Thymus (tissue), 11 donors: Measurements from ENCODE around the gene SRPK3. TPM values are rescaled to one million over a fixed set of nuclear protein-coding genes. Genes with fewer than 3 reads are reported as not detected.
"Not testable (repeated sequence)": the region's sequence is repeated elsewhere in the genome, so short reads cannot be mapped to it uniquely, and the experiment has no call there.

Experiments
- DNase-seq, 9 donors: peaks; one replicate each; pipeline ENCODE4 v3.0.0-alpha.2; 2013; ENCODE audit warnings: low spot score in 9 of 9, low read depth in 6 of 9, missing footprints in 1 of 9
- H3K27ac ChIP-seq, 2 donors: one replicate each; pipeline ENCODE4 v1.5.1; 2013; ENCODE audit warnings: control low read depth in 1 of 2, low read depth in 1 of 2, low read length in 1 of 2, mild to moderate bottlenecking in 1 of 2, moderate library complexity in 1 of 2
- H3K27me3 ChIP-seq, 2 donors: one replicate each; pipeline ENCODE4 v1.5.1; 2013; ENCODE audit warnings: low read length in 1 of 2; ENCODE audit not compliant: control insufficient read depth in 2 of 2, insufficient read depth in 1 of 2
- H3K36me3 ChIP-seq, 2 donors: one replicate each; pipeline ENCODE4 v1.5.1; 2013; ENCODE audit warnings: low read length in 1 of 2, mild to moderate bottlenecking in 1 of 2, moderate library complexity in 1 of 2; ENCODE audit not compliant: control insufficient read depth in 2 of 2, insufficient read depth in 2 of 2
- H3K4me1 ChIP-seq, 2 donors: one replicate each; pipeline ENCODE4 v1.5.1; 2013; ENCODE audit warnings: low read length in 2 of 2; ENCODE audit not compliant: control insufficient read depth in 2 of 2, insufficient read depth in 2 of 2
- H3K4me3 ChIP-seq, 2 donors: one replicate each; pipeline ENCODE4 v1.5.1; 2013; ENCODE audit warnings: low read length in 2 of 2, control low read depth in 1 of 2, mild to moderate bottlenecking in 1 of 2
- H3K9me3 ChIP-seq, 2 donors: one replicate each; pipeline ENCODE4 v1.5.1; 2013; ENCODE audit warnings: low read length in 1 of 2, mild to moderate bottlenecking in 1 of 2; ENCODE audit not compliant: control insufficient read depth in 2 of 2, insufficient read depth in 1 of 2
- WGBS: extraction: QIAGEN DNeasy Blood & Tissue Kit; methylation state at CpG from one replicate; pipeline ENCODE4 v1.1.7; 2013; 5-methylcytosine and 5-hydroxymethylcytosine counted together
- polyA plus RNA-seq: library from polyadenylated mRNA; stranded (reverse); fragments of 200-250 nt; gene quantifications from one replicate; pipeline ENCODE4 v1.2.3, GENCODE V29; 2013
- total RNA-seq: library from RNA; stranded (reverse); fragments of 120-200 nt; gene quantifications from one replicate; pipeline ENCODE4 v1.2.4, GENCODE V29; 2013
- donor health status: healthy.

SRPK3 gene
- total and polyA plus RNA-seq, 2 donors: 0.61 to 0.75 TPM

DNA sequence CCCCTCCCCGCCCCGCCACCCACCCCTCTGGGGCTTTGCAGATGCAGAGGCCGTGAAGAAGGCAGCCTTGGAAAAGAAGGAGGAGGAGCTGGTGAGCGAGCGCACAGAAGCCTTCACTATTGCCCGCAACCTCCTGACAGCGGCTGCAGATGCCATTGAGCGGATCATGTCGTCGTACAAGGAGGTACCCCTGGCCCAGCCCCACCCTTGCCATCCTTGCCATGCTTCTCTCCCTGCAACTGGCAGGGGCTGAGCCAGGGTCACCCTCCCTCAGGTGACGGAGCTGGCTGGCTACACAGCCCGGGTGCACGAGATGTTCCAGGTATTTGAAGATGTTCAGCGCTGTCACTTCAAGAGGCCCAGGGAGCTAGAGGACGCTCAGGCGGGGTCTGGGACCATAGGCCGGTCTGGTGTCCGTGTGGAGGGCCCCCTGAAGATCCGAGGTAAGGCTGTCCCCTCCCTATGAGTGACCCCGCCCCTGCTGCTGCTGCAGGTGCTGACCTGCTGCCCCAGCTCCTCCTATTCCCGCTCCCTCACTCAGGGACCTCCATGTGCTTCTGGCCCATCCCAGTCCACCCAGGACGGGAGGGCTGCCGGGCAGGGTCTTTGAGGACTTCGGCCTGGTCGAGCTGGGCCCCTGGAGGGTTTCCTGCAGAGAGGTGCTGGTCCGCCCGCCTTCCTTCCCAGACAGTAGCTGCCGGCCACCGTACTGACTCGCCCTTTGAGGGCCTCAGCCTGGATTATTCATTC lies 44.6 kb upstream of the SRPK3 start:
- Histone ChIP-seq H3K9me3 (no peaks in the 10 kb centered on the region), H3K4me3 (no peak overlapping the region), H3K27ac (no peak overlapping the region), H3K36me3 (peaks cover 0 to 19% of the 10 kb centered on the region in 2 donors), H3K4me1 (peaks cover 0 to 19% of the 10 kb centered on the region in 2 donors), H3K27me3 (no peaks in the 10 kb centered on the region)
- WGBS: 97% methylated on average over 30 of the region's 30 CpGs
- DNase-seq: no peak

DNA sequence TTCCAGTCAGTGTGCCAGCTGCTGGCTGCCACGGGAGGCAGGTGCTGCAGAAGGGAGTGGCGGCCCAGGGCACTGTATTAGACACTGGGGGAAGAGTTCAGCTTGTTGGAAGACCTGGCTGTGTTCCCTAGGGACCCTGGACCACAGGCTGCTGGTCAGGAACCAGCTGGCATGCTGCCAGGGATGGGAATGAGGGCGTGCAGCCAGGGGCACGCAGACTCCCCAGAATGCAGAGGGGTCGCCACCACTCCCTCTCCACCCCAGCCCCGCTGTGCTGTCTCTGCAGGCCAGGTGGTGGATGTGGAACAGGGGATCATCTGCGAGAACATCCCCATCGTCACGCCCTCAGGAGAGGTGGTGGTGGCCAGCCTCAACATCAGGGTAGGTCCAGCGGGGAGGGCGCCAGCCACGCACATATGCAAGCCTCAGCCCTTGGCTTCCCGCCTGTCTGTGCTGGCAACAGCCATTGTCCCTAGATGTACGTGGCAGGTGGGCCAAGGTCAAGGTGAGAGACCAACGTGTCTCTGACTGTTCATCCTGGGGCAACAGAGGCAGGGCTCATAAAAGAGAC lies 43.9 kb upstream of the SRPK3 start:
- Histone ChIP-seq H3K9me3 (no peaks in the 10 kb centered on the region), H3K27me3 (no peaks in the 10 kb centered on the region), H3K4me1 (peaks cover 0 to 21% of the 10 kb centered on the region in 2 donors), H3K27ac (no peak overlapping the region), H3K36me3 (peaks cover 0 to 19% of the 10 kb centered on the region in 2 donors), H3K4me3 (no peak overlapping the region)
- DNase-seq: no peak
- 94% methylated on average over 15 of the region's 15 CpGs for WGBS

DNA sequence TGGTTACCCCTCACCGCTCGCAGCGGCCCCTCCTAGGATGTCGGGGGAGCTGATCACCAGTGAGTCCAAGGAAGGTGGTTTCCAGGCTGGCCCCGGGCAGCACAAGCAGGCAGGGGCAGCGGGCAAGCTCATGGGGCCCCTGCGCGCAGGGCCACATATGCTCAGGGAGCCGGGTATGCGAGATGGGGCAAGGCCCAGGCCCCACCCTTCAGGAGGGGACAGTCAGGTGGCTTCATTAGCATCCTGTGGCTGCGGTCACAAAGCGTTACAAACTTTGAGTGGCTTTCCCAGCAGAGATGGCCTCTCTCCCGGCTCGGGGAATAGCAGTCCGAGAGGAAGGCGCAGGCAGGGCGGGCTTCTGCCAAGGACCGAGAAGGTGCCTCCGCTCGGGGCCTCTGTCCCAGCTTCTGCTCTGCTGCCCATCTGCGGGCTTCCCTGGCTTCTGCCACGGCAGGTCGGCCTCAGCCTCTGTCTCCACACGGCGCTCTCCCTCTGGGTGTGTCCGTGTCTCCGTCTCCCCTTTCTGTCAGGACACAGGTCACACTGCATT lies 42.7 kb upstream of the SRPK3 start:
- no peak for DNase-seq
- peaks cover 0 to 19% of the 10 kb centered on the region in 2 donors for H3K36me3 ChIP-seq

DNA sequence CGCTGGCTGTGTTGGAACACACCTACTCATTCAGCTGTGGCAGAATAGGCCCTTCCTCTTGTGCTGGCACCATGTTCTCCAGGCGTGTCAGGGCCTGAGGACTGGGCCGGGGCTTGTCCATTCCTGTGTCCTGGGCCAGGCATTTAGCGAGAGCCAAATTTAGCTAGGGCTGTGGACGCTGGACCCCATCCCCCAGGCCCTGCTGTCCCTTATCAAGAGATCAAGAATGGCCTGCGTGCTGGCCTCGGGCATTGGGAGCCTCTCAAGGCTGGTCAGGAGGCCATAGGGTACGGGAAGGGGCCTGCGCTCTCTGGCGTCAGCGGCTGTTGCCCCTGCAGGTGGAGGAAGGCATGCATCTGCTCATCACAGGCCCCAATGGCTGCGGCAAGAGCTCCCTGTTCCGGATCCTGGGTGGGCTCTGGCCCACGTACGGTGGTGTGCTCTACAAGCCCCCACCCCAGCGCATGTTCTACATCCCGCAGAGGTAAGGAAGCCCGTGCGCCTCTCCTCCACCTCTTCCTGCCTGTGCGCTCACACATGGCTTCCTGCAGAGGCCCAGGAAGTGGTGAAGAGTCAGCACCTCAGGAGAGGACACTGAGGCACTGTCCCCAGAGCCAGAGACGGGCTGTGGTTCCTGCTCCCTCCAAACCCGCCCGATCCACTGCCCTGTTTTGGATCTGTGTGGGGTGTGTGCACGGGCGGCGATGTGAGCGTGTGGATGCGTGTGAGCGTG lies 40.9 kb upstream of the SRPK3 start:
- no peaks in the 10 kb centered on the region for H3K9me3 ChIP-seq
- peaks cover 0 to 30% of the 10 kb centered on the region in 2 donors for H3K4me1 ChIP-seq
- H3K36me3 ChIP-seq: peaks cover 0 to 16% of the 10 kb centered on the region in 2 donors
- 75% methylated on average over 29 of the region's 29 CpGs for WGBS
- peak in 1 of 9 donors; percentile 54 for DNase-seq
- H3K27me3 ChIP-seq: no peaks in the 10 kb centered on the region
- no peak overlapping the region for H3K4me3 ChIP-seq
- peak overlapping the region in 1 of 2 donors; percentile 28 for H3K27ac ChIP-seq

More for the DNA sequence above, 42.7 kb upstream of the SRPK3 start:
- Histone ChIP-seq H3K27ac (no peak overlapping the region), H3K27me3 (no peaks in the 10 kb centered on the region), H3K4me1 (peaks cover 0 to 21% of the 10 kb centered on the region in 2 donors), H3K9me3 (no peaks in the 10 kb centered on the region), H3K4me3 (no peak overlapping the region)
- WGBS: 96% methylated on average over 27 of the region's 27 CpGs

DNA sequence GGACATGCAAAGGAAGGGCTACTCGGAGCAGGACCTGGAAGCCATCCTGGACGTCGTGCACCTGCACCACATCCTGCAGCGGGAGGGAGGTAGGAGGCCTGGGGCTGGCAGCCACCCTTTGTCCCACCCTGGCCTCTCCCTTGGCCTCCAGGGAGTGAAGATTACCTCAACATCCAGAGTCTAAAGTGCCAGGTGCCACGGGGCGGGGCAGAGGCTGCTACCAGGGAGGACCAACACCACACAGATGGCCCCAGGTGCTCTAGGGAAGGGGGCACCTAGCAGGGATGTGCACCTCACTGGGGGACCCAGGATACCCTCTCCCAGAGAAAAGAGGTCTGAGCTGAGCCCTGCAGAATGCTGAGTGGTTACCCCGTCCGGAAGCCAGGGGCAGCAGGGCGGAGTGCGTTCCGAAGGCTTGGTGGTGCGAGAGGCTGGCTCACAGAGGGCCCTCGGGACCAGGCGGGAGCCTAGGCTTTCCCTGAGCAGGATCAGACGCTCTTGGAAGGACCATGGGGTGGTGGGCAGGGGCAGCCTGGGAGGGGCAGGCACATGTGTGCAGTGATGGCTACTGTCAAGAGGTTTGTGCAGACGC lies 40.1 kb upstream of the SRPK3 start:
- 95% methylated on average over 16 of the region's 16 CpGs for WGBS

DNA sequence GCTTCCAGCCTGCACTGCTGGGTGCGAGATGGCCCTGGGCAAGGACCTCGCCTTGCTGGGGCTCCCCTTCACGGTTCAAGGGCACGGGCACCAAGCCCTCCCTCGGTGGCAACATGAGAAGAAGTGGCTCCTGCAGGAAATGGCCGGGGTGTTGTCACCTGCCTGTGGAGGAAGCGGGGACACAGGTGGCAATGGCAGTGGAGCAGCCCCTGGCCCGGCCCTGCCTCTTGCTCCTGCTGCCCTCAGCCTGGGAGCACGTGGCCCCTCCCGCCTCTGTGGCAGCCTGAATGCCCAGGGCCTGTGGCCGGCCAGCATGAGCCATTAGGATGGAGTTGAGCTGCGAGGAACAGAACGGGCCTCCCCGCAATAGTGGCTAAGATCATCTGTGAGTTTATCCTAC lies 39.4 kb upstream of the SRPK3 start:
- H3K4me1 ChIP-seq: peaks cover 0 to 30% of the 10 kb centered on the region in 2 donors
- 74% methylated on average over 14 of the region's 14 CpGs for WGBS
- H3K36me3 ChIP-seq: peaks cover 0 to 13% of the 10 kb centered on the region in 2 donors
- no peak for DNase-seq
- H3K9me3 ChIP-seq: no peaks in the 10 kb centered on the region
- no peak overlapping the region for H3K27ac ChIP-seq
- H3K27me3 ChIP-seq: no peaks in the 10 kb centered on the region
- H3K4me3 ChIP-seq: no peak overlapping the region

More for the DNA sequence above, 40.1 kb upstream of the SRPK3 start:
- H3K4me1 ChIP-seq: peaks cover 0 to 30% of the 10 kb centered on the region in 2 donors
- H3K4me3 ChIP-seq: no peak overlapping the region
- no peak for DNase-seq
- no peak overlapping the region for H3K27ac ChIP-seq
- peaks cover 0 to 16% of the 10 kb centered on the region in 2 donors for H3K36me3 ChIP-seq
- no peaks in the 10 kb centered on the region for H3K27me3 ChIP-seq
- no peaks in the 10 kb centered on the region for H3K9me3 ChIP-seq

DNA sequence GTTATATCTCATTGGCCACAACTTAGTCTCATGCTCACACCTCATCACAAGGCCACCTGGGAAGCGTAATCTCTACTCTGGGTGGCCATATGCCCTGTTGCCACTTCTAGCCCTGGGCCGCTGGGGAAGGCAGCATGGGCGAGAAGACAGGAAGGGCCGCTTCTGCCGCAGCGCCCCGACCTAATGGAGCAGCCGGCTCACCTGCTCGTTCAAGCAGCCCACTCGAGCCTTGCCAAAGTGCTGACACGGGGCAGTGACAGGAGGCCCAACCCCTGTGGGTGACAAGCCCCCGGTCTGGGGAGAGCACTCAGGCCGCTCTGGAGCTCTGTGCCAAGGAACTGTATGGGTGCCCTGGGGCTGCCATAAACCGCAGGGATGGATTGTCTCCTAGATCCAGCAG lies 38.7 kb upstream of the SRPK3 start:
- not testable (repeated sequence) for H3K27ac ChIP-seq, DNase-seq, H3K27me3 ChIP-seq, H3K9me3 ChIP-seq, H3K36me3 ChIP-seq, H3K4me3 ChIP-seq
- H3K4me1 ChIP-seq: peaks cover 0 to 30% of the 10 kb centered on the region in 2 donors
- WGBS: 97% methylated on average over 14 of the region's 14 CpGs

DNA sequence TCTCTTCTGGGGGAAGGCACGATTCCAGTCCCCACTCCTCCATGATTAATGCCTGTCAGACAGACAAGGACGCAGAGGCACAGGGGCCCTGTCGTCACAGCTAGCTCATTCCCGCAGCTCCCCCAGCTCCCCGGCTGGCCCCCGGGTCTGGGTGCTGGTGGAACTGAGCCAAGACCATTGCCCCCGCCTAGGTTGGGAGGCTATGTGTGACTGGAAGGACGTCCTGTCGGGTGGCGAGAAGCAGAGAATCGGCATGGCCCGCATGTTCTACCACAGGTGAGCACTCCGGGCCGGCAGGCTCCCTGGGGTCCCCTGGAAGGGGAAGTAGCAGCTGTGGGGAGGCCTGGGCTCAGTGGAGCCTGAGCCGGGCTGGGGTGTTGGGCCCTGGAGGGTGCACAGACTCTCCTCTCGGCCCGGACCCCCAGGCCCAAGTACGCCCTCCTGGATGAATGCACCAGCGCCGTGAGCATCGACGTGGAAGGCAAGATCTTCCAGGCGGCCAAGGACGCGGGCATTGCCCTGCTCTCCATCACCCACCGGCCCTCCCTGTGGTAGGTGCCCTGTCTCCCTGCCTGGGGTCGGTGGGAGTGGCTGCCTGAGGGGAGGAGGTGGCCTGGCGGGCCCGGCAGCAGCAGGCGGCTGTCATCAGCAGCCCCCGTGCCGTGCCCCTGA lies 37.9 kb upstream of the SRPK3 start:
- H3K4me3 ChIP-seq, H3K27me3 ChIP-seq, H3K36me3 ChIP-seq, H3K27ac ChIP-seq, H3K9me3 ChIP-seq, DNase-seq: not testable (repeated sequence)
- H3K4me1 ChIP-seq: peaks cover 0 to 30% of the 10 kb centered on the region in 2 donors
- 90% methylated on average over 32 of the region's 32 CpGs for WGBS
